GM19239 (cell line): ENCODE data around the gene KCNG2.
A peak's percentile ranks its signal among the peaks of the same experiment; 100 is the strongest.

ENCODE experiments used
- DNase-seq: peaks from one replicate; pipeline ENCODE4 v3.0.0; 2011; ENCODE audit warnings: low spot score; ENCODE audit not compliant: insufficient read length
- FAIRE-seq: peaks from 2 replicates; lab custom pipeline; 2011; peaks lifted over from hg19 to GRCh38; lab: Jason Lieb, UNC

KCNG2 gene

GRCh38 chr18:79932907-79933306, 135.2 kb downstream of the KCNG2 start:
- FAIRE-seq: no peak
- no peak for DNase-seq

- DNase-seq (no peak), FAIRE-seq (no peak)
Measured at GRCh38 chr18:79933765-79934164, 136.0 kb downstream of the KCNG2 start.

- no peak for FAIRE-seq
Measured at GRCh38 chr18:79934311-79935097, 136.8 kb downstream of the KCNG2 start.

GRCh38 chr18:79935098-79935480, 137.4 kb downstream of the KCNG2 start:
- FAIRE-seq (peak; percentile 35), DNase-seq (no peak)

More at GRCh38 chr18:79934311-79935097, 136.8 kb downstream of the KCNG2 start:
- DNase-seq: no peak

- FAIRE-seq (no peak), DNase-seq (no peak)
Measured at GRCh38 chr18:79935499-79935898, 137.8 kb downstream of the KCNG2 start.

GRCh38 chr18:79935925-79936324, 138.2 kb downstream of the KCNG2 start:
- no peak for DNase-seq
- FAIRE-seq: no peak

- no peak for DNase-seq
- FAIRE-seq: no peak
Measured at GRCh38 chr18:79936641-79937040, 138.9 kb downstream of the KCNG2 start.

- no peak for DNase-seq
- FAIRE-seq: no peak
Measured at GRCh38 chr18:79937103-79937860, 139.5 kb downstream of the KCNG2 start.

GRCh38 chr18:79938196-79938595, 140.5 kb downstream of the KCNG2 start:
- FAIRE-seq: no peak
- DNase-seq: no peak

GRCh38 chr18:79939096-79939495, 141.4 kb downstream of the KCNG2 start:
- FAIRE-seq (no peak), DNase-seq (no peak)

GRCh38 chr18:79940126-79940813, 142.5 kb downstream of the KCNG2 start:
- no peak for FAIRE-seq
- no peak for DNase-seq

- DNase-seq (no peak), FAIRE-seq (no peak)
Measured at GRCh38 chr18:79940814-79941472, 143.2 kb downstream of the KCNG2 start.

GRCh38 chr18:79941473-79942119, 143.9 kb downstream of the KCNG2 start:
- FAIRE-seq: no peak
- DNase-seq: no peak

GRCh38 chr18:79942211-79942610, 144.5 kb downstream of the KCNG2 start:
- FAIRE-seq (no peak), DNase-seq (no peak)

- DNase-seq: no peak
- no peak for FAIRE-seq
Measured at GRCh38 chr18:79942786-79943607, 145.3 kb downstream of the KCNG2 start.

- DNase-seq (no peak), FAIRE-seq (no peak)
Measured at GRCh38 chr18:79943608-79944125, 145.9 kb downstream of the KCNG2 start.

- FAIRE-seq (no peak), DNase-seq (no peak)
Measured at GRCh38 chr18:79944126-79944731, 146.5 kb downstream of the KCNG2 start.

- FAIRE-seq (no peak), DNase-seq (no peak)
Measured at GRCh38 chr18:79944746-79945117, 147.0 kb downstream of the KCNG2 start.
